SU-DHL-6 (cell line): ENCODE measurements around the gene NDUFA8.

Source experiments
- H2AFZ ChIP-seq: fragments of 200-600 bp; sonication (generic); 2 replicates; pipeline ENCODE4 v1.6.1; 2014; ENCODE audit warnings: low read depth, mild to moderate bottlenecking, moderate library complexity, mixed read lengths, antibody characterized with exemption, low read length; ENCODE audit not compliant: severe bottlenecking
- H3F3A ChIP-seq: fragments of 200-600 bp; shearing (Covaris generic); 2 replicates; pipeline ENCODE4 v1.6.0; 2016; ENCODE audit warnings: antibody characterized with exemption, mild to moderate bottlenecking; ENCODE audit not compliant: insufficient read depth
- H3K27ac ChIP-seq: fragments of 200-600 bp; sonication (generic); 2 replicates; pipeline ENCODE4 v1.5.1; 2016; ENCODE audit warnings: low read depth, mild to moderate bottlenecking, low read length, moderate library complexity, mixed read lengths
- H3K27me3 ChIP-seq: fragments of 200-600 bp; sonication (generic), shearing (Covaris generic); 2 replicates; pipeline ENCODE4 v1.6.0; 2014; ENCODE audit warnings: mild to moderate bottlenecking, low read length
- H3K36me3 ChIP-seq: fragments of 200-600 bp; sonication (generic); 2 replicates; pipeline ENCODE4 v1.6.1; 2014; ENCODE audit warnings: mild to moderate bottlenecking, low read length, mixed read lengths
- H3K4me2 ChIP-seq: fragments of 300-600, 200-600 bp; shearing (Covaris generic), sonication (generic); 2 replicates; pipeline ENCODE4 v1.6.0; 2014; ENCODE audit warnings: low read length, low read depth, mild to moderate bottlenecking; ENCODE audit not compliant: poor library complexity, severe bottlenecking
- H3K4me3 ChIP-seq: fragments of 200-600 bp; sonication (generic); 2 replicates; pipeline ENCODE4 v1.5.1; 2014; ENCODE audit warnings: antibody characterized with exemption, low read length, mild to moderate bottlenecking, mixed read lengths; ENCODE audit not compliant: insufficient read depth, poor library complexity, severe bottlenecking
- H3K79me2 ChIP-seq: fragments of 200-600 bp; sonication (generic); 2 replicates; pipeline ENCODE4 v1.6.1; 2014; ENCODE audit warnings: mild to moderate bottlenecking, low read length, moderate library complexity; ENCODE audit not compliant: insufficient read depth
- H3K9ac ChIP-seq: fragments of 200-600 bp; sonication (generic); 2 replicates; pipeline ENCODE4 v1.7.0; 2014; ENCODE audit warnings: mild to moderate bottlenecking, low read length
- H3K9me2 ChIP-seq: fragments of 200-600 bp; sonication (generic); replicated peaks from 2 replicates; pipeline ENCODE4 v1.6.1; 2014; ENCODE audit warnings: low read length; ENCODE audit not compliant: insufficient read depth
- H3K9me3 ChIP-seq: fragments of 200-600 bp; sonication (generic); 2 replicates; pipeline ENCODE4 v1.6.1; 2014; ENCODE audit warnings: low read length, mixed read lengths; ENCODE audit not compliant: insufficient read depth
- H4K20me1 ChIP-seq: fragments of 200-600 bp; sonication (generic); 2 replicates; pipeline ENCODE4 v1.6.1; 2014; ENCODE audit warnings: low read depth, mild to moderate bottlenecking, antibody characterized with exemption, low read length, moderate library complexity, mixed read lengths
- CTCF ChIP-seq: fragments of 200-600 bp; sonication (generic); IDR thresholded peaks from one replicate; pipeline ENCODE4 v1.5.1; 2017; ENCODE audit warnings: antibody characterized with exemption, mild to moderate bottlenecking, low read length, moderate library complexity; ENCODE audit not compliant: insufficient read depth, poor library complexity, severe bottlenecking
- EZH2phosphoT487 ChIP-seq: fragments of 200-600 bp; sonication (generic), shearing (Covaris generic); conservative IDR thresholded peaks from 2 replicates; pipeline ENCODE4 v1.6.1; 2018; ENCODE audit warnings: mild to moderate bottlenecking, antibody characterized with exemption, low read length, moderate library complexity, mixed read lengths

NDUFA8 gene

GRCh38 chr9:122122903-122123632, 36.5 kb downstream of the NDUFA8 start:
- Histone ChIP-seq H2AFZ (no peak overlapping the region), H3K9me2 (no peaks in the 10 kb centered on the region), H3K27ac (no peak overlapping the region), H3K27me3 (no peaks in the 10 kb centered on the region), H3F3A (no peaks in the 10 kb centered on the region), H3K36me3 (no peaks in the 10 kb centered on the region), H3K9me3 (no peaks in the 10 kb centered on the region), H4K20me1 (no peaks in the 10 kb centered on the region), H3K4me2 (no peak overlapping the region), H3K79me2 (no peaks in the 10 kb centered on the region), H3K4me3 (no peak overlapping the region), H3K9ac (no peak overlapping the region)
- TF ChIP-seq CTCF (peak; percentile 88), EZH2phosphoT487 (no peak)

GRCh38 chr9:122122468-122122867, 37.1 kb downstream of the NDUFA8 start:
- no peaks in the 10 kb centered on the region for H3K79me2 ChIP-seq
- no peak overlapping the region for H2AFZ ChIP-seq
- H3K4me2 ChIP-seq: no peak overlapping the region

GRCh38 chr9:122121931-122122330, 37.6 kb downstream of the NDUFA8 start:
- no peaks in the 10 kb centered on the region for H3K36me3 ChIP-seq
- no peak overlapping the region for H2AFZ ChIP-seq
- H3K9me2 ChIP-seq: no peaks in the 10 kb centered on the region
- H3K79me2 ChIP-seq: no peaks in the 10 kb centered on the region
- TF ChIP-seq EZH2phosphoT487 (no peak), CTCF (no peak)
- no peak overlapping the region for H3K4me2 ChIP-seq
- no peaks in the 10 kb centered on the region for H3K27me3 ChIP-seq
- H3F3A ChIP-seq: no peaks in the 10 kb centered on the region
- H3K27ac ChIP-seq: no peak overlapping the region
- no peaks in the 10 kb centered on the region for H3K9me3 ChIP-seq
- no peak overlapping the region for H3K4me3 ChIP-seq
- H3K9ac ChIP-seq: no peak overlapping the region
- no peaks in the 10 kb centered on the region for H4K20me1 ChIP-seq

More at GRCh38 chr9:122122468-122122867, 37.1 kb downstream of the NDUFA8 start:
- TF ChIP-seq EZH2phosphoT487 (no peak), CTCF (no peak)
- Histone ChIP-seq H4K20me1 (no peaks in the 10 kb centered on the region), H3K36me3 (no peaks in the 10 kb centered on the region), H3F3A (no peaks in the 10 kb centered on the region), H3K4me3 (no peak overlapping the region), H3K27ac (no peak overlapping the region), H3K27me3 (no peaks in the 10 kb centered on the region), H3K9me3 (no peaks in the 10 kb centered on the region), H3K9me2 (no peaks in the 10 kb centered on the region), H3K9ac (no peak overlapping the region)
